ENCODE data around the gene LHPP. TPM values are rescaled to one million over a fixed set of nuclear protein-coding genes. Genes with fewer than 3 reads are reported as not detected.

Gene LHPP
- total RNA-seq, 4 donors from 2014 or later: 20.3 to 116 (median 22.4) TPM

DNA sequence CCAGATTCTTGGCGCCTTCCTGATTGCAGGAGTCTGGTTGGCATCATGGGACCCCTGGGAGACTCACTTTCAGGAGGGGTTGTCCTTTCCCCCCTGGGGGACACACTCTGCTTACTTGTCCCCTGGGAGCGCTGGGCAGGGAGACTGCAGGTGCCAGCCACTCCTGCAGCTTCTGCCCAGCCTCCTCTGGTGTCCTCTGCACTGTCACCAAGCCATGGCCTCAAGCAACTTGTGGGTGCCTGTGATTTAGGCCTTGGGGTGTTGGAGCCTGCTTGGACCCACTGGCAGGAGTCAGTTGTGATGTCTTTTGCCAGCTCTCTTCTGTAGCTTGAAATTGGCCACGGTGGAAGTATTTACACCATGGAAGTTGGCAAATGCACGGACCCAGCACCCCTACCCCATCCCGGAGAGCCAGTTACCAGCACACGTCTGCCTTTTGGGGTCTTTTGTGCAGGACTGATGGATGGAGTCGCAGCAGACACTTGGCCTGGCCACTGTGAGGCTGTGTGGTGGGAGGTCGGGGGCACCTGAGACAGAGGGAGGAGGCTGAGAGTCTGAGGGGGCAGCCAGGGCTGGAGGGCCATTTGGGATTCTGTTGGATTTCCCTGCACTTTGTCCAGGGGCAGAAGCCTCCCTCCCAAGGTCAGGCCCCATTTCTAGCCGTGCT lies 104.7 kb downstream of the LHPP start:
- 95% methylated on average over 8 of the region's 9 CpGs; no CpG with 5 or more reads in 1 of the 2 donors for WGBS, 2 donors (ENCODE audit: low coverage in 1 of 2)
- no peak overlapping the region for H3K27ac ChIP-seq
- in situ Hi-C loops (cut with MboI; ENCODE audit: low pct_ligation_motif_present in 1 of 4, low pct_unique_long_range_greater_than_20kb in 1 of 4, low sequenced_read_pairs in 3 of 4): no loop called here

DNA sequence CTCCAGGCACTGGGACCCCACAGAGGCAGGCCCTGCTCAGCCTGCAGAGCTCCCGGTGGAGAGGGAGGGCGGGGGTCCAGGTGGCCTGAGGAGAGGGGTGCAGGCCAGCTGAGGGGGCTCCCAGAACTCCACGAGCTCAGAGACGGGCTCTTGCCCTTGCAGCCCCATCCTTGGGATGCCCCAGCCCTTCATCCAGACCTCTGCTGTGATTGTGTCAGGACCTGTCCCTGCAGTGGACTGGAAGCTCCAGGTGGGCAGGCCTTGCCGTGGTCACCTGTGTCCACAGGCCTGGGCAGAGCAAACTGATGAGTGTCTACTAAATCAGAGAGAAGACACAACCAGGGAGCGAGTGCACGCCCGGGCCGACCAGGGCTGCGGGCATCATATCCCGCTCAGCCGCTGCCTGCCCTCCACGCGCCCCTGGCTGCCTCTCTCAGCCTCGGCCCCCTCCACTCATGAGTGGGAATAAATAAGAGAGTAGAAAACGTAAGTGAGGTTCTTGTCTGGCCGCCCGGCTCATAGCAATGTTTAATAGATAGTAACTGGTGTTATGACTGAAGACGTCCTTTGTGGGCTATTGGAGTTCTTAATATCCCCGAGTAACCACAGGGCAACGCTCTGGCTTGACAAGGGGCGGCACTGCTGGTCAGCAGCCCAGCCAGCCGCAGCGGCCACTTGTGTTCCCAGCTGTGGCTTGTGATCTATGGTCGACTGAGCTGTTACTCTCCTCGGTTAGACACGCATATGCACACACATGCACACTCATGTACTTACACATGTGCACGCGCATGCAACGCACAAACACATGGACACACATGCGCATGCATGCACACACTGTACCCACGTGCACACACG lies 105.6 kb downstream of the LHPP start:
- Histone ChIP-seq H3K4me1 (no peaks in the 10 kb centered on the region), H3K9me3 (no peaks in the 10 kb centered on the region), H3K36me3 (no peaks in the 10 kb centered on the region), H3K27ac (no peak overlapping the region), H3K4me3 (no peak overlapping the region), H3K27me3 (no peaks in the 10 kb centered on the region)
- no peak for TF ChIP-seq POLR2AphosphoS5 (IDR thresholded peaks at IDR 0.05)
- TF ChIP-seq POLR2A (IDR thresholded peaks at IDR 0.05): no peak
- TF ChIP-seq EP300 (IDR thresholded peaks at IDR 0.05; ENCODE audit: low read depth): no peak
- TF ChIP-seq, protein P1, sequence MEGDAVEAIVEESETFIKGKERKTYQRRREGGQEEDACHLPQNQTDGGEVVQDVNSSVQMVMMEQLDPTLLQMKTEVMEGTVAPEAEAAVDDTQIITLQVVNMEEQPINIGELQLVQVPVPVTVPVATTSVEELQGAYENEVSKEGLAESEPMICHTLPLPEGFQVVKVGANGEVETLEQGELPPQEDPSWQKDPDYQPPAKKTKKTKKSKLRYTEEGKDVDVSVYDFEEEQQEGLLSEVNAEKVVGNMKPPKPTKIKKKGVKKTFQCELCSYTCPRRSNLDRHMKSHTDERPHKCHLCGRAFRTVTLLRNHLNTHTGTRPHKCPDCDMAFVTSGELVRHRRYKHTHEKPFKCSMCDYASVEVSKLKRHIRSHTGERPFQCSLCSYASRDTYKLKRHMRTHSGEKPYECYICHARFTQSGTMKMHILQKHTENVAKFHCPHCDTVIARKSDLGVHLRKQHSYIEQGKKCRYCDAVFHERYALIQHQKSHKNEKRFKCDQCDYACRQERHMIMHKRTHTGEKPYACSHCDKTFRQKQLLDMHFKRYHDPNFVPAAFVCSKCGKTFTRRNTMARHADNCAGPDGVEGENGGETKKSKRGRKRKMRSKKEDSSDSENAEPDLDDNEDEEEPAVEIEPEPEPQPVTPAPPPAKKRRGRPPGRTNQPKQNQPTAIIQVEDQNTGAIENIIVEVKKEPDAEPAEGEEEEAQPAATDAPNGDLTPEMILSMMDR (IDR thresholded peaks at IDR 0.05): no peak
- intact Hi-C loops (cut with DNase I; ENCODE audit: low total_unique reads) (no loop called here), in situ Hi-C loops (cut with MboI; ENCODE audit: low pct_ligation_motif_present in 1 of 4, low pct_unique_long_range_greater_than_20kb in 1 of 4, low sequenced_read_pairs in 3 of 4) (no loop called here)
- 88% methylated on average over 29 of the region's 33 CpGs; no CpG with 5 or more reads in 1 of the 2 donors for WGBS, 2 donors (ENCODE audit: low coverage in 1 of 2)
- DNase-seq: no peak

More for the DNA sequence above, 104.7 kb downstream of the LHPP start:
- TF ChIP-seq, protein P1 (IDR thresholded peaks at IDR 0.05): no peak
- no peak for TF ChIP-seq EP300 (IDR thresholded peaks at IDR 0.05; ENCODE audit: low read depth)
- no peak for TF ChIP-seq POLR2A (IDR thresholded peaks at IDR 0.05)
- no peak for TF ChIP-seq POLR2AphosphoS5 (IDR thresholded peaks at IDR 0.05)
- Histone ChIP-seq H3K36me3 (no peaks in the 10 kb centered on the region), H3K4me1 (no peaks in the 10 kb centered on the region), H3K9me3 (no peaks in the 10 kb centered on the region), H3K4me3 (no peak overlapping the region), H3K27me3 (no peaks in the 10 kb centered on the region)
- intact Hi-C loops (cut with DNase I; ENCODE audit: low total_unique reads): no loop called here
- no peak for DNase-seq

DNA sequence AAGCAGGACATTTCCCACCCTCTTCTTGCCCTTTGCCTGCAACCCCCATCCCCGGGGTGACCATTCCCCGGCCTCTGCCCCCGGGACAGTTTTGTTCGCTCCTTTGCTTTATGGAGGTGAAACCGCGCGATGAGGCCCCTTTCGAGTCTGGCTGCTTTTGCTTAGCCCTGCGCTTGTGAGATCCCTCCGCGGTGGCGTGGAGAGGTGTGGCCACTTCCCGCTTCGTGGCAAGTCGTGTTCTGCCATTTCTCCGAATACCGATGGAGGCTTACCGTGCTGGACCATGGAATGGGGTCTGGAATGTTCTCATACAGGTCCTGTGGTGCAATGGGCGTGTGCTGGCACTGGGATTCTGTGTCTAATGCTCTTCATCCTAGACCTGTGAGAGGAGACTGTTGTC lies 106.7 kb downstream of the LHPP start:
- DNase-seq: no peak
- in situ Hi-C loops (cut with MboI; ENCODE audit: low pct_ligation_motif_present in 1 of 4, low pct_unique_long_range_greater_than_20kb in 1 of 4, low sequenced_read_pairs in 3 of 4): no loop called here
- 91% methylated on average over 19 of the region's 19 CpGs; no CpG with 5 or more reads in 1 of the 2 donors for WGBS, 2 donors (ENCODE audit: low coverage in 1 of 2)
- intact Hi-C loops (cut with DNase I; ENCODE audit: low total_unique reads): no loop called here
- Histone ChIP-seq H3K4me3 (no peak overlapping the region), H3K27ac (no peak overlapping the region), H3K4me1 (no peaks in the 10 kb centered on the region), H3K36me3 (no peaks in the 10 kb centered on the region), H3K27me3 (no peaks in the 10 kb centered on the region), H3K9me3 (no peaks in the 10 kb centered on the region)
- TF ChIP-seq POLR2AphosphoS5 (IDR thresholded peaks at IDR 0.05): no peak
- no peak for TF ChIP-seq POLR2A (IDR thresholded peaks at IDR 0.05)
- no peak for TF ChIP-seq EP300 (IDR thresholded peaks at IDR 0.05; ENCODE audit: low read depth)
- TF ChIP-seq, protein P1 (IDR thresholded peaks at IDR 0.05): no peak

- H3K27ac ChIP-seq: no peak overlapping the region
- in situ Hi-C loops (cut with MboI; ENCODE audit: low pct_ligation_motif_present in 1 of 4, low pct_unique_long_range_greater_than_20kb in 1 of 4, low sequenced_read_pairs in 3 of 4) (no loop called here), intact Hi-C loops (cut with DNase I; ENCODE audit: low total_unique reads) (no loop called here)
- H3K4me3 ChIP-seq: no peak overlapping the region
- no peaks in the 10 kb centered on the region for H3K9me3 ChIP-seq
- 78% methylated on average over 21 of the region's 21 CpGs; no CpG with 5 or more reads in 1 of the 2 donors for WGBS, 2 donors (ENCODE audit: low coverage in 1 of 2)
- H3K36me3 ChIP-seq: no peaks in the 10 kb centered on the region
- H3K27me3 ChIP-seq: no peaks in the 10 kb centered on the region
- TF ChIP-seq POLR2AphosphoS5 (IDR thresholded peaks at IDR 0.05) (no peak), POLR2A (IDR thresholded peaks at IDR 0.05) (no peak)
- H3K4me1 ChIP-seq: no peaks in the 10 kb centered on the region
- no peak for DNase-seq
Measured at GRCh38 chr10:124568848-124569622, 107.4 kb downstream of the LHPP start.

All from transverse colon (tissue), 4 donors.